ENCODE measurements around the gene EPAS1. TPM values are rescaled to one million over a fixed set of nuclear protein-coding genes. Genes with fewer than 3 reads are reported as not detected.

Gene EPAS1
- total and polyA plus RNA-seq, 2 of the 13 experiments (the other 11 are each of a cell fraction or from before 2014, with no cell fraction given): 47.1 to 182 TPM

DNA sequence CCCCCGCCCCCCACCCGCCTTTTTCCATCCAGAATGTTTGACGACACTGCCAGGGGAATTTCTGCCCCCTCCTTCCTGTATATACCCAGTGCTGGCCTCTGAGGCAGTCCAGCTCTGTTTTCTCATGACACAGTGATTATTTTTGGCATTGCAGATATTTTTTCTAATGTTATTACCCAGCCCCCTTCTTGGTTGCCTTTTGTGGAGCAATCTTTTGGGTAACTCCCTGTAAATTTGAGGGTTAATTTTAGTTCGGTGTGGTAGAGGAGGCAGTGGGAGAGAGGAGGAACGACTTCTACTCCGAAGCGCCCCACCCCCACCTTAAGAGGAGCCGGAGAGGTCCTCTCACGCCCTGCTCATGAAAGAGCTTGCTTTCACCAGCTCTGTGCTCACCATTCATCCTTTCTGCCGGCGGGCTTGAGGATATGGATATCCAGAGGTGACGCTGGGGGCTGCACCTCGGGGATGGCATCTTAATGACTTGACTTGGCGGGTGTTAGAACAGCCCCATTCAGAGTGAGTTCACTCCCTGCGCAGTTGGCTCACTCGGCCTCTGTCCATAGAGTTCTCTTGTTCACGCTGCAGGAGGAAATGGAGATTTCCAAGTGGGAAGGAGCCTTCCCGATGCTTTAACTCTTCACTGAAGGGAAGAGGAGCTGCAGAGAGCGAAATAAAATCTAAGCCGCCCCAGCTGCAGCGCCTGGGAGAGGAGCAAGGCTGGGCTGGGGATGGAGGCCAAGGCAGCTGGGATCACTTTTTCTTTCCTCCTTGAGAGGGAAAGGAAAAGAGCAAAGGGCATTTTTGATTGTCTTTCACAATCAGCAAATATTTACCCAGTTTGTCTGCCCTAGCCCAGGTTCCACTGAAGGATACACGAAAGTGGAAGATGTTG, 38.4 kb downstream of the EPAS1 start (continued):
- TF ChIP-seq, protein P1, sequence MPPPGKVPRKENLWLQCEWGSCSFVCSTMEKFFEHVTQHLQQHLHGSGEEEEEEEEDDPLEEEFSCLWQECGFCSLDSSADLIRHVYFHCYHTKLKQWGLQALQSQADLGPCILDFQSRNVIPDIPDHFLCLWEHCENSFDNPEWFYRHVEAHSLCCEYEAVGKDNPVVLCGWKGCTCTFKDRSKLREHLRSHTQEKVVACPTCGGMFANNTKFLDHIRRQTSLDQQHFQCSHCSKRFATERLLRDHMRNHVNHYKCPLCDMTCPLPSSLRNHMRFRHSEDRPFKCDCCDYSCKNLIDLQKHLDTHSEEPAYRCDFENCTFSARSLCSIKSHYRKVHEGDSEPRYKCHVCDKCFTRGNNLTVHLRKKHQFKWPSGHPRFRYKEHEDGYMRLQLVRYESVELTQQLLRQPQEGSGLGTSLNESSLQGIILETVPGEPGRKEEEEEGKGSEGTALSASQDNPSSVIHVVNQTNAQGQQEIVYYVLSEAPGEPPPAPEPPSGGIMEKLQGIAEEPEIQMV (CRISPR knock-in tag; IDR thresholded peaks at IDR 0.05; ENCODE audit: low read depth): no peak
- no peak for TF ChIP-seq NFKBIZ (CRISPR knock-in tag; IDR thresholded peaks at IDR 0.05)
- TF ChIP-seq, protein P2, sequence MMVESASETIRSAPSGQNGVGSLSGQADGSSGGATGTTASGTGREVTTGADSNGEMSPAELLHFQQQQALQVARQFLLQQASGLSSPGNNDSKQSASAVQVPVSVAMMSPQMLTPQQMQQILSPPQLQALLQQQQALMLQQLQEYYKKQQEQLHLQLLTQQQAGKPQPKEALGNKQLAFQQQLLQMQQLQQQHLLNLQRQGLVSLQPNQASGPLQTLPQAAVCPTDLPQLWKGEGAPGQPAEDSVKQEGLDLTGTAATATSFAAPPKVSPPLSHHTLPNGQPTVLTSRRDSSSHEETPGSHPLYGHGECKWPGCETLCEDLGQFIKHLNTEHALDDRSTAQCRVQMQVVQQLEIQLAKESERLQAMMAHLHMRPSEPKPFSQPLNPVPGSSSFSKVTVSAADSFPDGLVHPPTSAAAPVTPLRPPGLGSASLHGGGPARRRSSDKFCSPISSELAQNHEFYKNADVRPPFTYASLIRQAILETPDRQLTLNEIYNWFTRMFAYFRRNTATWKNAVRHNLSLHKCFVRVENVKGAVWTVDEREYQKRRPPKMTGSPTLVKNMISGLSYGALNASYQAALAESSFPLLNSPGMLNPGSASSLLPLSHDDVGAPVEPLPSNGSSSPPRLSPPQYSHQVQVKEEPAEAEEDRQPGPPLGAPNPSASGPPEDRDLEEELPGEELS (CRISPR knock-in tag; IDR thresholded peaks at IDR 0.05): 0 out of 2 replicates have a peak, but pooled peaks have one; percentile 21
- TF ChIP-seq, protein P3, sequence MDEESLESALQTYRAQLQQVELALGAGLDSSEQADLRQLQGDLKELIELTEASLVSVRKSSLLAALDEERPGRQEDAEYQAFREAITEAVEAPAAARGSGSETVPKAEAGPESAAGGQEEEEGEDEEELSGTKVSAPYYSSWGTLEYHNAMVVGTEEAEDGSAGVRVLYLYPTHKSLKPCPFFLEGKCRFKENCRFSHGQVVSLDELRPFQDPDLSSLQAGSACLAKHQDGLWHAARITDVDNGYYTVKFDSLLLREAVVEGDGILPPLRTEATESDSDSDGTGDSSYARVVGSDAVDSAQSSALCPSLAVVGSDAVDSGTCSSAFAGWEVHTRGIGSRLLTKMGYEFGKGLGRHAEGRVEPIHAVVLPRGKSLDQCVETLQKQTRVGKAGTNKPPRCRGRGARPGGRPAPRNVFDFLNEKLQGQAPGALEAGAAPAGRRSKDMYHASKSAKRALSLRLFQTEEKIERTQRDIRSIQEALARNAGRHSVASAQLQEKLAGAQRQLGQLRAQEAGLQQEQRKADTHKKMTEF (CRISPR knock-in tag; IDR thresholded peaks at IDR 0.05): peak; percentile 41; the same call in 1 of the 2 replicates
- TF ChIP-seq ZNF761 (CRISPR knock-in tag; conservative IDR thresholded peaks at IDR 0.05): no peak
- TF ChIP-seq, protein P4, sequence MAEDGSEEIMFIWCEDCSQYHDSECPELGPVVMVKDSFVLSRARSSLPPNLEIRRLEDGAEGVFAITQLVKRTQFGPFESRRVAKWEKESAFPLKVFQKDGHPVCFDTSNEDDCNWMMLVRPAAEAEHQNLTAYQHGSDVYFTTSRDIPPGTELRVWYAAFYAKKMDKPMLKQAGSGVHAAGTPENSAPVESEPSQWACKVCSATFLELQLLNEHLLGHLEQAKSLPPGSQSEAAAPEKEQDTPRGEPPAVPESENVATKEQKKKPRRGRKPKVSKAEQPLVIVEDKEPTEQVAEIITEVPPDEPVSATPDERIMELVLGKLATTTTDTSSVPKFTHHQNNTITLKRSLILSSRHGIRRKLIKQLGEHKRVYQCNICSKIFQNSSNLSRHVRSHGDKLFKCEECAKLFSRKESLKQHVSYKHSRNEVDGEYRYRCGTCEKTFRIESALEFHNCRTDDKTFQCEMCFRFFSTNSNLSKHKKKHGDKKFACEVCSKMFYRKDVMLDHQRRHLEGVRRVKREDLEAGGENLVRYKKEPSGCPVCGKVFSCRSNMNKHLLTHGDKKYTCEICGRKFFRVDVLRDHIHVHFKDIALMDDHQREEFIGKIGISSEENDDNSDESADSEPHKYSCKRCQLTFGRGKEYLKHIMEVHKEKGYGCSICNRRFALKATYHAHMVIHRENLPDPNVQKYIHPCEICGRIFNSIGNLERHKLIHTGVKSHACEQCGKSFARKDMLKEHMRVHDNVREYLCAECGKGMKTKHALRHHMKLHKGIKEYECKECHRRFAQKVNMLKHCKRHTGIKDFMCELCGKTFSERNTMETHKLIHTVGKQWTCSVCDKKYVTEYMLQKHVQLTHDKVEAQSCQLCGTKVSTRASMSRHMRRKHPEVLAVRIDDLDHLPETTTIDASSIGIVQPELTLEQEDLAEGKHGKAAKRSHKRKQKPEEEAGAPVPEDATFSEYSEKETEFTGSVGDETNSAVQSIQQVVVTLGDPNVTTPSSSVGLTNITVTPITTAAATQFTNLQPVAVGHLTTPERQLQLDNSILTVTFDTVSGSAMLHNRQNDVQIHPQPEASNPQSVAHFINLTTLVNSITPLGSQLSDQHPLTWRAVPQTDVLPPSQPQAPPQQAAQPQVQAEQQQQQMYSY (CRISPR knock-in tag; IDR thresholded peaks at IDR 0.05): no peak
- TF ChIP-seq, protein P5, sequence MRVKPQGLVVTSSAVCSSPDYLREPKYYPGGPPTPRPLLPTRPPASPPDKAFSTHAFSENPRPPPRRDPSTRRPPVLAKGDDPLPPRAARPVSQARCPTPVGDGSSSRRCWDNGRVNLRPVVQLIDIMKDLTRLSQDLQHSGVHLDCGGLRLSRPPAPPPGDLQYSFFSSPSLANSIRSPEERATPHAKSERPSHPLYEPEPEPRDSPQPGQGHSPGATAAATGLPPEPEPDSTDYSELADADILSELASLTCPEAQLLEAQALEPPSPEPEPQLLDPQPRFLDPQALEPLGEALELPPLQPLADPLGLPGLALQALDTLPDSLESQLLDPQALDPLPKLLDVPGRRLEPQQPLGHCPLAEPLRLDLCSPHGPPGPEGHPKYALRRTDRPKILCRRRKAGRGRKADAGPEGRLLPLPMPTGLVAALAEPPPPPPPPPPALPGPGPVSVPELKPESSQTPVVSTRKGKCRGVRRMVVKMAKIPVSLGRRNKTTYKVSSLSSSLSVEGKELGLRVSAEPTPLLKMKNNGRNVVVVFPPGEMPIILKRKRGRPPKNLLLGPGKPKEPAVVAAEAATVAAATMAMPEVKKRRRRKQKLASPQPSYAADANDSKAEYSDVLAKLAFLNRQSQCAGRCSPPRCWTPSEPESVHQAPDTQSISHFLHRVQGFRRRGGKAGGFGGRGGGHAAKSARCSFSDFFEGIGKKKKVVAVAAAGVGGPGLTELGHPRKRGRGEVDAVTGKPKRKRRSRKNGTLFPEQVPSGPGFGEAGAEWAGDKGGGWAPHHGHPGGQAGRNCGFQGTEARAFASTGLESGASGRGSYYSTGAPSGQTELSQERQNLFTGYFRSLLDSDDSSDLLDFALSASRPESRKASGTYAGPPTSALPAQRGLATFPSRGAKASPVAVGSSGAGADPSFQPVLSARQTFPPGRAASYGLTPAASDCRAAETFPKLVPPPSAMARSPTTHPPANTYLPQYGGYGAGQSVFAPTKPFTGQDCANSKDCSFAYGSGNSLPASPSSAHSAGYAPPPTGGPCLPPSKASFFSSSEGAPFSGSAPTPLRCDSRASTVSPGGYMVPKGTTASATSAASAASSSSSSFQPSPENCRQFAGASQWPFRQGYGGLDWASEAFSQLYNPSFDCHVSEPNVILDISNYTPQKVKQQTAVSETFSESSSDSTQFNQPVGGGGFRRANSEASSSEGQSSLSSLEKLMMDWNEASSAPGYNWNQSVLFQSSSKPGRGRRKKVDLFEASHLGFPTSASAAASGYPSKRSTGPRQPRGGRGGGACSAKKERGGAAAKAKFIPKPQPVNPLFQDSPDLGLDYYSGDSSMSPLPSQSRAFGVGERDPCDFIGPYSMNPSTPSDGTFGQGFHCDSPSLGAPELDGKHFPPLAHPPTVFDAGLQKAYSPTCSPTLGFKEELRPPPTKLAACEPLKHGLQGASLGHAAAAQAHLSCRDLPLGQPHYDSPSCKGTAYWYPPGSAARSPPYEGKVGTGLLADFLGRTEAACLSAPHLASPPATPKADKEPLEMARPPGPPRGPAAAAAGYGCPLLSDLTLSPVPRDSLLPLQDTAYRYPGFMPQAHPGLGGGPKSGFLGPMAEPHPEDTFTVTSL (CRISPR knock-in tag; IDR thresholded peaks at IDR 0.05; ENCODE audit: borderline replicate concordance): peak; percentile 58; the same call in 1 of the 2 replicates
- TF ChIP-seq RXRB (CRISPR knock-in tag; IDR thresholded peaks at IDR 0.05; ENCODE audit: borderline replicate concordance): no peak
- TF ChIP-seq ZSCAN9 (CRISPR knock-in tag; IDR thresholded peaks at IDR 0.05; ENCODE audit: borderline replicate concordance): no peak
- TF ChIP-seq ZFP62 (CRISPR knock-in tag; IDR thresholded peaks at IDR 0.05): no peak
- no peak for TF ChIP-seq ZNF354B (CRISPR knock-in tag; IDR thresholded peaks at IDR 0.05)
- TF ChIP-seq ARHGAP35 (CRISPR knock-in tag; IDR thresholded peaks at IDR 0.05; ENCODE audit: borderline replicate concordance): no peak
- TF ChIP-seq ZNF260 (CRISPR knock-in tag; IDR thresholded peaks at IDR 0.05; ENCODE audit: borderline replicate concordance, low read depth): no peak
